H1 (cell line): ENCODE measurements around the gene MTAP. TPM values are rescaled to one million over a fixed set of nuclear protein-coding genes. Genes with fewer than 3 reads are reported as not detected.

ENCODE experiments used
- CTCF ChIA-PET: fragments of 300-600 bp; sonication (Branson Sonifier 250); formaldehyde crosslinking; loops from one replicate; lab custom pipeline; 2021; ENCODE audit not compliant: partially characterized antibody; lab: Charles Lee
- POLR2A ChIA-PET: fragments of 300-600 bp; sonication (Branson Sonifier 250); formaldehyde crosslinking; loops from one replicate; lab custom pipeline; 2021; ENCODE audit warnings: inconsistent platforms; ENCODE audit not compliant: partially characterized antibody; lab: Charles Lee
- DNase-seq, 2 experiments: peaks; one replicate each; pipeline versions ENCODE4 v3.0.0 to v3.0.0-alpha.2; 2010 to 2022; ENCODE audit warnings: low spot score in 2 of 2, low read depth in 1 of 2, mixed read lengths in 1 of 2
- FAIRE-seq: peaks from 2 replicates; lab custom pipeline; 2011; peaks lifted over from hg19 to GRCh38; lab: Jason Lieb, UNC
- H2AFZ ChIP-seq: 2 replicates; pipeline ENCODE4 v1.8.1; 2012; ENCODE audit warnings: low read length, inconsistent platforms
- H2AK5ac ChIP-seq: 2 replicates; pipeline ENCODE4 v1.6.1; 2013; ENCODE audit warnings: low read depth, low read length
- H2BK120ac ChIP-seq: replicated peaks from 2 replicates; pipeline ENCODE3; 2013; ENCODE audit warnings: low read depth, low read length, inconsistent platforms
- H2BK12ac ChIP-seq: 2 replicates; pipeline ENCODE4 v1.6.1; 2013; ENCODE audit warnings: low read depth, low read length
- H2BK15ac ChIP-seq: 2 replicates; pipeline ENCODE4 v1.6.1; 2013; ENCODE audit warnings: low read length
- H2BK20ac ChIP-seq: 2 replicates; pipeline ENCODE4 v1.6.1; 2013; ENCODE audit warnings: low read length
- H2BK5ac ChIP-seq: 2 replicates; pipeline ENCODE4 v1.6.1; 2013; ENCODE audit warnings: low read depth, low read length
- H3K14ac ChIP-seq: 2 replicates; pipeline ENCODE4 v1.6.1; 2013; ENCODE audit warnings: inconsistent platforms; ENCODE audit not compliant: insufficient read length
- H3K18ac ChIP-seq: 2 replicates; pipeline ENCODE4 v1.6.1; 2013; ENCODE audit warnings: low read length; ENCODE audit errors: extremely low read depth
- H3K23ac ChIP-seq: 2 replicates; pipeline ENCODE4 v1.6.1; 2013; ENCODE audit warnings: inconsistent platforms; ENCODE audit not compliant: insufficient read length
- H3K23me2 ChIP-seq: 2 replicates; pipeline ENCODE4 v1.6.1; 2013; ENCODE audit warnings: low read depth, low read length
- H3K27ac ChIP-seq: 2 replicates; pipeline ENCODE4 v1.6.1; 2011; ENCODE audit warnings: low read depth, low read length, inconsistent platforms
- H3K27me3 ChIP-seq, 4 experiments: replicated peaks in 1 of 4; 1 replicate in 1 of 4; 2 replicates in 3 of 4; pipeline versions ENCODE4 v1.6.1 to v1.8.1; 2011 to 2013; ENCODE audit warnings: low read length in 3 of 4, mild to moderate bottlenecking in 3 of 4, inconsistent platforms in 2 of 4, mixed read lengths in 2 of 4, moderate library complexity in 1 of 4; ENCODE audit not compliant: control insufficient read depth in 3 of 4, insufficient read depth in 3 of 4; ENCODE audit errors: extremely low read depth in 1 of 4
- H3K36me3 ChIP-seq, 4 experiments: 2 replicates each; pipeline versions ENCODE4 v1.6.1 to v1.8.1; 2011 to 2013; ENCODE audit warnings: mild to moderate bottlenecking in 4 of 4, low read length in 3 of 4, moderate library complexity in 2 of 4, control low read depth in 1 of 4, inconsistent platforms in 1 of 4; ENCODE audit not compliant: insufficient read depth in 4 of 4, control insufficient read depth in 2 of 4
- H3K4ac ChIP-seq: replicated peaks from 2 replicates; pipeline ENCODE3; 2013; ENCODE audit warnings: low read length, low read depth, mixed read lengths, inconsistent platforms; ENCODE audit not compliant: insufficient read length
- H3K4me1 ChIP-seq, 4 experiments: replicated peaks in 1 of 4; 1 replicate in 1 of 4; 2 replicates in 3 of 4; pipeline versions ENCODE4 v1.6.1 to v1.8.1; 2011 to 2013; ENCODE audit warnings: low read length in 3 of 4, inconsistent platforms in 2 of 4, mixed read lengths in 1 of 4; ENCODE audit not compliant: insufficient read depth in 4 of 4, control insufficient read depth in 3 of 4
- H3K4me2 ChIP-seq, 2 experiments: 2 replicates each; pipeline versions ENCODE4 v1.6.1 to v1.8.1; 2011 to 2013; ENCODE audit warnings: low read depth in 2 of 2, low read length in 2 of 2, control low read depth in 1 of 2, inconsistent platforms in 1 of 2, mild to moderate bottlenecking in 1 of 2; ENCODE audit not compliant: insufficient read depth in 1 of 2
- H3K4me3 ChIP-seq, 4 experiments: fragments of 200-600, 300-600 bp in 1 of 4; sonication (generic), shearing (Covaris generic), sonication (Bioruptor Twin) in 1 of 4; 2 replicates each; pipeline versions ENCODE4 v1.5.1 to v1.8.1; 2011 to 2016; ENCODE audit warnings: low read length in 4 of 4, low read depth in 3 of 4, control low read depth in 2 of 4, inconsistent platforms in 2 of 4, mild to moderate bottlenecking in 2 of 4, mixed read lengths in 1 of 4, moderate library complexity in 1 of 4; ENCODE audit not compliant: insufficient read depth in 2 of 4; ENCODE audit errors: extremely low read depth in 1 of 4
- H3K56ac ChIP-seq: replicated peaks from 2 replicates; pipeline ENCODE3; 2013; ENCODE audit warnings: low read depth, mild to moderate bottlenecking, mixed read lengths, low read length, inconsistent platforms; ENCODE audit not compliant: insufficient read length
- H3K79me1 ChIP-seq: 2 replicates; pipeline ENCODE4 v1.6.1; 2013; ENCODE audit warnings: low read depth, low read length, control low read depth
- H3K79me2 ChIP-seq, 2 experiments: 2 replicates each; pipeline versions ENCODE4 v1.6.1 to v1.8.1; 2012 to 2013; ENCODE audit warnings: low read length in 2 of 2, mild to moderate bottlenecking in 2 of 2, inconsistent platforms in 1 of 2; ENCODE audit not compliant: insufficient read depth in 2 of 2, control insufficient read depth in 1 of 2
- H3K9ac ChIP-seq, 4 experiments: replicated peaks in 1 of 4; 1 replicate in 1 of 4; 2 replicates in 3 of 4; pipeline versions ENCODE4 v1.6.1 to v1.8.1; 2011 to 2013; ENCODE audit warnings: low read depth in 3 of 4, low read length in 3 of 4, control low read depth in 2 of 4, mild to moderate bottlenecking in 2 of 4, moderate library complexity in 2 of 4, inconsistent platforms in 1 of 4; ENCODE audit errors: extremely low read depth in 1 of 4
- H3K9me3 ChIP-seq, 2 experiments: 2 replicates each; pipeline versions ENCODE4 v1.6.1 to v1.8.1; 2012 to 2013; ENCODE audit warnings: mild to moderate bottlenecking in 2 of 2, moderate library complexity in 2 of 2, control low read depth in 1 of 2, inconsistent platforms in 1 of 2, low read depth in 1 of 2, low read length in 1 of 2, mixed read lengths in 1 of 2; ENCODE audit not compliant: insufficient read depth in 2 of 2
- H4K20me1 ChIP-seq, 2 experiments: replicated peaks in 1 of 2; 2 replicates each; pipeline versions ENCODE3 to v1.8.1; 2011 to 2013; ENCODE audit warnings: inconsistent platforms in 2 of 2, low read length in 2 of 2, mild to moderate bottlenecking in 1 of 2; ENCODE audit not compliant: insufficient read depth in 2 of 2, control insufficient read depth in 1 of 2
- H4K5ac ChIP-seq: 2 replicates; pipeline ENCODE4 v1.6.1; 2013; ENCODE audit warnings: low read length, low read depth, mixed read lengths, inconsistent platforms; ENCODE audit not compliant: insufficient read length
- H4K8ac ChIP-seq: 2 replicates; pipeline ENCODE4 v1.8.0; 2013; ENCODE audit warnings: mild to moderate bottlenecking, moderate library complexity, low read length, inconsistent platforms; ENCODE audit not compliant: insufficient read depth; ENCODE audit errors: extremely low read depth
- H4K91ac ChIP-seq: replicated peaks from 2 replicates; pipeline ENCODE3; 2013; ENCODE audit warnings: low read length, mixed read lengths, inconsistent platforms; ENCODE audit not compliant: insufficient read length
- POLR2A ChIP-seq, 2 experiments: IDR thresholded peaks; 1 replicate in 1 of 2; 2 replicates in 1 of 2; pipeline ENCODE4 v1.6.1; 2011; ENCODE audit warnings: low read depth in 2 of 2, low read length in 2 of 2, mild to moderate bottlenecking in 2 of 2; ENCODE audit errors: control extremely low read depth in 1 of 2
- TBP ChIP-seq: IDR thresholded peaks from 2 replicates; pipeline ENCODE4 v1.6.1; 2011; ENCODE audit warnings: low read depth, low read length, improper control_type of control experiment
- WGBS, 2 experiments: shearing (Covaris generic) in 1 of 2; methylation state at CpG; one replicate each; pipeline versions ENCODE4 v1.1.6 to v1.1.7; 2013 to 2015; ENCODE audit warnings: low lambda C conversion rate in 2 of 2, mixed read lengths in 2 of 2, inconsistent platforms in 1 of 2, low coverage in 1 of 2, missing lambda C conversion rate in 1 of 2; ENCODE audit not compliant: insufficient replicate concordance in 2 of 2, insufficient coverage in 1 of 2, insufficient read length in 1 of 2; ENCODE audit errors: extremely low coverage in 1 of 2, missing lambda C conversion rate in 1 of 2; 5-methylcytosine and 5-hydroxymethylcytosine counted together
- polyA plus RNA-seq, 7 experiments: library from polyadenylated mRNA; depleted of rRNA in 3 of 7; stranded (reverse) in 5 of 7; unstranded in 2 of 7; fragments of >200 nt in 5 of 7; fragments of 200-250 nt in 2 of 7; gene quantifications; 1 replicate in 5 of 7; 2 replicates in 1 of 7; 4 replicates in 1 of 7; pipeline versions ENCODE4 v1.2.1 to v1.2.3, GENCODE V29; 2011 to 2013; ENCODE audit warnings: missing spikeins in 2 of 7, mixed read lengths in 2 of 7
- total RNA-seq: library from RNA; stranded (reverse); fragmentation: NEBNext Ultra II Directional; extraction: Animal tissue kit (Norgen Biotek cat#: 25700); gene quantifications from 2 replicates; pipeline ENCODE4 v1.2.1, GENCODE V29; 2021

Gene MTAP
- total and polyA plus RNA-seq, 2 of the 8 experiments (the other 6 are each of a cell fraction or from before 2014, with no cell fraction given) = 16.4 to 100 TPM

DNA sequence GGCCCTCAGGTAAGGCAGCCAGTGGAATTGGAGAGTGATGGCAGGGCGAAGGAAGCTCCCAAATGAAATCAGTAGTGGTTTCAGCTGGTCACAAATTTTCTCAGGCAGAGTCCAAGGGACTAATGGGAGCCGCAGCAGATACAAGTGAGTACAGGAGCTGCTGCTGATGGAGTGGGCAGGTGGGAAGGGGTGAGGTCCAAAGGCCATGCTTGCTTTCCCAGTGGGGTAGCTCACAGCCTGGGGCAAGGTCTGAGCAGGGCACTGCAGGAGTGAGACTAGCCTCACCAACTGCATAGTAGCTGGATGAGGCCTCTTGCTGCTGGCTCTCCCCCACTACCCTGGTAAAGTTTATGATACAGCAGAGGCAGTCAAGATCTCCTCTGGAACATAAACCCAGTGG is 38.2 kb downstream of the MTAP start:
- H2BK20ac ChIP-seq = no peak overlapping the region
- H3K36me3 ChIP-seq = peaks cover 26 to 72% (median 47%) of the 10 kb centered on the region in 4 experiments
- ChIA-PET POLR2A (interaction anchor here (0.7 kb wide), 1 partner anchor 128 kb away, joined by 3 read pairs; no protein-coding TSS in a partner anchor), CTCF (no interaction called here)
- H3K4me2 ChIP-seq = no peak overlapping the region
- no peak overlapping the region for H2BK5ac ChIP-seq
- DNase-seq = no peak
- TF ChIP-seq TBP (no peak), POLR2A (IDR thresholded peaks at IDR 0.05; ENCODE audit: control extremely low read depth in 1 of 2, low read depth in 2 of 2, low read length in 2 of 2) (0 out of 3 replicates have a peak, but pooled peaks of 1 of the 2 experiments have one; percentile 28)
- 64% methylated on average over 2 of the region's 2 CpGs; no CpG with 5 or more reads in 1 of the 2 experiments for WGBS, 2 experiments
- H4K8ac ChIP-seq = no peak overlapping the region
- FAIRE-seq = no peak
- no peaks in the 10 kb centered on the region for H3K27me3 ChIP-seq
- H2AFZ ChIP-seq = no peak overlapping the region
- no peak overlapping the region for H3K9ac ChIP-seq
- H3K23ac ChIP-seq = no peak overlapping the region
- no peak overlapping the region for H2BK12ac ChIP-seq
- H3K18ac ChIP-seq = no peak overlapping the region
- no peak overlapping the region for H3K27ac ChIP-seq
- H3K4me1 ChIP-seq = no peaks in the 10 kb centered on the region
- H3K9me3 ChIP-seq = peaks cover 13 to 39% of the 10 kb centered on the region in 2 experiments; a peak in 3 of 4 replicates
- no peak overlapping the region for H3K4me3 ChIP-seq
- no peak overlapping the region for H2AK5ac ChIP-seq
- H2BK15ac ChIP-seq = no peak overlapping the region
- H3K23me2 ChIP-seq = no peaks in the 10 kb centered on the region
- no peaks in the 10 kb centered on the region; the same call in 1 of the 2 replicates for H3K79me1 ChIP-seq
- H3K14ac ChIP-seq = no peak overlapping the region
- no peak overlapping the region for H4K91ac ChIP-seq
- no peak overlapping the region for H2BK120ac ChIP-seq
- H4K5ac ChIP-seq = no peak overlapping the region
- H3K4ac ChIP-seq = no peak overlapping the region
- no peaks in the 10 kb centered on the region for H4K20me1 ChIP-seq
- H3K79me2 ChIP-seq = no peaks in the 10 kb centered on the region; a peak in 1 of 4 replicates
- no peak overlapping the region for H3K56ac ChIP-seq
